ENCODE data around the gene SHE.

- TF ChIP-seq EGR1 (IDR thresholded peaks at IDR 0.05) (no peak), YY1 (IDR thresholded peaks at IDR 0.05; ENCODE audit: low read depth) (no peak), EP300 (IDR thresholded peaks at IDR 0.05; ENCODE audit: borderline replicate concordance) (no peak), TAF1 (IDR thresholded peaks at IDR 0.05; ENCODE audit: low read depth) (no peak), MAX (IDR thresholded peaks at IDR 0.05) (no peak), NFIC (IDR thresholded peaks at IDR 0.05) (no peak), FOXM1 (IDR thresholded peaks at IDR 0.05; ENCODE audit: borderline replicate concordance, low read depth) (no peak), ZBTB7A (IDR thresholded peaks at IDR 0.05; ENCODE audit: low read depth) (no peak), CEBPB (IDR thresholded peaks at IDR 0.05) (no peak)
- TF ChIP-seq, protein P1, sequence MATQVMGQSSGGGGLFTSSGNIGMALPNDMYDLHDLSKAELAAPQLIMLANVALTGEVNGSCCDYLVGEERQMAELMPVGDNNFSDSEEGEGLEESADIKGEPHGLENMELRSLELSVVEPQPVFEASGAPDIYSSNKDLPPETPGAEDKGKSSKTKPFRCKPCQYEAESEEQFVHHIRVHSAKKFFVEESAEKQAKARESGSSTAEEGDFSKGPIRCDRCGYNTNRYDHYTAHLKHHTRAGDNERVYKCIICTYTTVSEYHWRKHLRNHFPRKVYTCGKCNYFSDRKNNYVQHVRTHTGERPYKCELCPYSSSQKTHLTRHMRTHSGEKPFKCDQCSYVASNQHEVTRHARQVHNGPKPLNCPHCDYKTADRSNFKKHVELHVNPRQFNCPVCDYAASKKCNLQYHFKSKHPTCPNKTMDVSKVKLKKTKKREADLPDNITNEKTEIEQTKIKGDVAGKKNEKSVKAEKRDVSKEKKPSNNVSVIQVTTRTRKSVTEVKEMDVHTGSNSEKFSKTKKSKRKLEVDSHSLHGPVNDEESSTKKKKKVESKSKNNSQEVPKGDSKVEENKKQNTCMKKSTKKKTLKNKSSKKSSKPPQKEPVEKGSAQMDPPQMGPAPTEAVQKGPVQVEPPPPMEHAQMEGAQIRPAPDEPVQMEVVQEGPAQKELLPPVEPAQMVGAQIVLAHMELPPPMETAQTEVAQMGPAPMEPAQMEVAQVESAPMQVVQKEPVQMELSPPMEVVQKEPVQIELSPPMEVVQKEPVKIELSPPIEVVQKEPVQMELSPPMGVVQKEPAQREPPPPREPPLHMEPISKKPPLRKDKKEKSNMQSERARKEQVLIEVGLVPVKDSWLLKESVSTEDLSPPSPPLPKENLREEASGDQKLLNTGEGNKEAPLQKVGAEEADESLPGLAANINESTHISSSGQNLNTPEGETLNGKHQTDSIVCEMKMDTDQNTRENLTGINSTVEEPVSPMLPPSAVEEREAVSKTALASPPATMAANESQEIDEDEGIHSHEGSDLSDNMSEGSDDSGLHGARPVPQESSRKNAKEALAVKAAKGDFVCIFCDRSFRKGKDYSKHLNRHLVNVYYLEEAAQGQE (IDR thresholded peaks at IDR 0.05; ENCODE audit: low read depth) = no peak
- TF ChIP-seq, protein P2, sequence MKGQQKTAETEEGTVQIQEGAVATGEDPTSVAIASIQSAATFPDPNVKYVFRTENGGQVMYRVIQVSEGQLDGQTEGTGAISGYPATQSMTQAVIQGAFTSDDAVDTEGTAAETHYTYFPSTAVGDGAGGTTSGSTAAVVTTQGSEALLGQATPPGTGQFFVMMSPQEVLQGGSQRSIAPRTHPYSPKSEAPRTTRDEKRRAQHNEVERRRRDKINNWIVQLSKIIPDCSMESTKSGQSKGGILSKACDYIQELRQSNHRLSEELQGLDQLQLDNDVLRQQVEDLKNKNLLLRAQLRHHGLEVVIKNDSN (IDR thresholded peaks at IDR 0.05) = no peak
Measured at GRCh38 chr1:154492115-154492514, 10.1 kb downstream of the SHE start.

All from Ishikawa (cell line).